ENCODE results near the gene HDAC11.

DNA sequence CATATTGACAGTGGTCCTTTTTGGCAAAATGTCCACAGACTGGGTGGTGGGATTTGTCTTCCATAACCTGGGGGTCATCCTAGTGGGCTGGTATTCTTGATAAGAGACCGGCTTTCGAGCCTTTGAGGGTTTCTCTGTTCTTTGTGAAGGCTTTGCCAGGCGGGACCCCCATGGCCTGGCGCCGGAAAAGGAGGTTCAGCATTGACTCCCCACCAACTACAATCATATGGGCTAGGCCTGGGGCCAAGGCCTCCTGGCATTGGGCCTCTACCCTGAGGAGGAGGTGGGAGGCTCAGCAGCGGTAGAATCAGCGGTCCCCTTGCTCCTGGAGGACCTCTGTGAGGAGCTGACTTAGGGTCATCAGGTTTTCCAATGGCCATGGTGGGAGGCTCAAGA is 19.8 kb upstream of the HDAC11 start:
- no peak for TF ChIP-seq POLR2AphosphoS5 (IDR thresholded peaks at IDR 0.05; ENCODE audit: borderline replicate concordance, low read depth, low read length)
- TF ChIP-seq EZH2 (IDR thresholded peaks at IDR 0.05): no peak
